ENCODE results near the gene MAGI1. TPM values are rescaled to one million over a fixed set of nuclear protein-coding genes. Genes with fewer than 3 reads are reported as not detected.
A peak's percentile ranks its signal among the peaks of the same experiment; 100 is the strongest.

The MAGI1 gene
- total RNA-seq (10 to 100 TPM; 32.7 to 38.3 (median 34.4) TPM), polyA plus RNA-seq (15.8 TPM)
- long read RNA-seq, donor 1, partial matches to known transcripts = 9 of 28 reads
- long read RNA-seq, donor 1, other reads (novel, unspliced or antisense) = 19 of 28 reads
- long read RNA-seq, donor 2, partial matches to known transcripts = 1 of 8 reads
- long read RNA-seq, donor 2, other reads (novel, unspliced or antisense) = 7 of 8 reads
- long read RNA-seq, donor 3, partial matches to known transcripts = 7 of 31 reads
- long read RNA-seq, donor 3, other reads (novel, unspliced or antisense) = 24 of 31 reads
- long read RNA-seq, donor 4, partial matches to known transcripts = 1 of 13 reads
- long read RNA-seq, donor 4, other reads (novel, unspliced or antisense) = 12 of 13 reads

DNA sequence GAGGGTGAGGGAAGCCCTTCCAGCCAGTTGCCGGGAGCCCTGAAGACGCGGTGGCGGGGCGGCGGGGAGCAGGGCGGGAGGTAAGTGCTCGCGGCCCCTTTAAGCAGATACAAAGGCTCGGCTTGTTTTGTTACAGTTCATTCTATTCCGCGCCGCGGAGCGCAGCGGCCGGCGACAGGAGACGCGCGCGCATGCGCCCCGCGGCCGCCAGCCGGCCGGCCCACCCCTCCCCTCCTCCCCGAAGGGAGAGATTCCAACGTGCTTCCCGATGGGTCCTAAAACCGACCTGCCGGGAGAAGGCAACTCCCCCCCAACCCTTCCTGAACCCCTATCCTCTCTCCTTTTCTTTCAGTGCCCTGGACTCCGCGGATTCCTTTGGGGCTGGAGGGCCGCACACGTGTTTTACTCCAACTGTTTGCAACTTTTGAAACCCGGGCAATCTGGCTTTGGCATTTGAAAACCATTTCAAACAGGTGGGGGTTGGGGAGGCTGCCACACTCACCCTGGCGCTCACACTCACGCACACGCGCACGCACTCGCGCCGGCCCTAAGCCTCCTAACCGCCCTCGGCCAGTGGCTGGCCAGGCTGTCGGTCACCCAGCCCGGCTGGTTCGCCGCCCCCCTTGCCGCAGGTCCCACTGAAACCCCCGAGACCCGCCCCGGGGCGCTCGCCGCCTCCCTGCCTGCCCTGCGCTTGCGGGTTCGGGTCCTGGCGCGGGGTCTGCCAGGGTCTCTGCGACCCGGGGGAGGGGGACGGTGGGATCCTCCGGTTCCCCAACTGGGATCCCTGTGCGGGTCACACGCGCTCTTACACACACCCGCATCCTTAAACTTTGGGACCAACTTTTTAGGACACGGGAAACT lies at the start of gene MAGI1:
Gene MAGI1, minus strand, starts transcription at position 193 of the 864 bp plus-strand sequence. CDS start 610 bp downstream, outside the sequence.
- Histone ChIP-seq H3K27me3 (ENCODE audit: control insufficient read depth, insufficient read depth) (no peaks in the 10 kb centered on the region), H3K4me1 (ENCODE audit: control insufficient read depth, insufficient read depth, low read length) (peaks cover 4% of the 10 kb centered on the region), H3K27ac (ENCODE audit: low read length) (peak within 1 kb of the TSS; percentile 92), H3K9me3 (ENCODE audit: control insufficient read depth, low read length) (no peaks in the 10 kb centered on the region), H3K4me3 (ENCODE audit: low read length) (peak within 1 kb of the TSS; percentile 79)
- peak; percentile 90 to 96 (median 95) for DNase-seq
- peak; percentile 93 to 94 for ATAC-seq
- under 1% methylated on average over 73 of the region's 73 CpGs for WGBS
- intact Hi-C loops (cut with DNase I) = loop anchor here in 3 of 4 donors (5.0 to 10.0 kb wide), 8 partner anchors 74 to 254 kb away; no protein-coding TSS in a partner anchor

DNA sequence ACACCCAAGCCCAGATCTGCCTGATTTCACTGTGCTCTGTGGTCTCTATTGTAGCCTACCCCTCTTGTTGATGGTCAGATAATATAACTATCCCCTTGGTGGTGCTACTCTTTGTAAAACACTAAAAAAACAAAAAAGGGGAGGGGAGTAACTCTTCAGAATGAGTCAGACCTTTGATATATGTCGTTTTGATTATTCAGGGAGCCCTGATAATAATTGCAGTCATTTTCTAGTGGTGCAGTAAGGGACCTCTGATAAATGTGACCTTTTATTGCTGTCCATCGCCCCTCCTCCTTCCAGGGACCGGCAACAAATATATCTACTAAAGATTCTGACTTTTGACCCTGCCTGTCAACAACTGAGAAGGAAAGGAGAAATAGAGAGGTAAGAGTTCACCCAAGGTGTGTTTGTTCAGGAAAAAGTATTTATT lies 45.1 kb upstream of the MAGI1 start:
- ATAC-seq (no peak), DNase-seq (no peak)
- Histone ChIP-seq H3K4me1 (ENCODE audit: control insufficient read depth, insufficient read depth, low read length) (peaks cover 4% of the 10 kb centered on the region), H3K27me3 (ENCODE audit: control insufficient read depth, insufficient read depth) (no peaks in the 10 kb centered on the region), H3K9me3 (ENCODE audit: control insufficient read depth, low read length) (no peaks in the 10 kb centered on the region), H3K27ac (ENCODE audit: low read length) (no peak overlapping the region), H3K4me3 (ENCODE audit: low read length) (no peak overlapping the region)
- intact Hi-C loops (cut with DNase I) = no loop called here
- WGBS = 47% methylated on average over 3 of the region's 3 CpGs

DNA sequence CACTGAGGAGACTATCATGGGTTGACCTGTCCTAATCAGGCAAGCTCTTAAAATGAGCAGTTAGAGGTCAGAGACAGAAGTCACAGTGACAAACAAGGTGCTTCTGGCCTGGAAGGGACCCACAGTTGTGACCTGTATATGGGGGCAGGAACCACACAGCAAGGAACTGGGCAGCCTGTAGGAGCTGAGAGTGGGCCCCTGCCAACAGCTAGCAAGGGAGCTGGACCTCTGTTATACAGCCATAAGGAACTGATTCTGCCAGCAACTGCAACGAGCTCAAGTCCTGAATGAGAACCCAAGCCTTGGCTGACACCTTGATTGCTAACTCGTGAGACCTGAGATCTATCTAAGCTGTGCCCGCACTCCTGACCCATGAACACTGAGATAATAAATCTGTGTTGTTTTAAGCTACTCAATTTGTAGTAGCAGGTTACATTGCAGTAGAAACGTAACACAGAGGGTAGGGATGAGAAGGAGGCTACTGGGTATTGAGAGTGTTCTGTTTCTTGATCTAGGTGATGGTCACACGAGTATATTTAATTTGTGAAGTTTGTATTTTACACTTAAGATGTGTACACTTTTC lies 44.5 kb upstream of the MAGI1 start:
- Histone ChIP-seq H3K4me3 (ENCODE audit: low read length) (no peak overlapping the region), H3K9me3 (ENCODE audit: control insufficient read depth, low read length) (no peaks in the 10 kb centered on the region), H3K27me3 (ENCODE audit: control insufficient read depth, insufficient read depth) (no peaks in the 10 kb centered on the region), H3K27ac (ENCODE audit: low read length) (no peak overlapping the region), H3K4me1 (ENCODE audit: control insufficient read depth, insufficient read depth, low read length) (peaks cover 4% of the 10 kb centered on the region)
- WGBS = 67% methylated on average over 5 of the region's 5 CpGs
- intact Hi-C loops (cut with DNase I) = no loop called here
- ATAC-seq = no peak
- DNase-seq = no peak

DNA sequence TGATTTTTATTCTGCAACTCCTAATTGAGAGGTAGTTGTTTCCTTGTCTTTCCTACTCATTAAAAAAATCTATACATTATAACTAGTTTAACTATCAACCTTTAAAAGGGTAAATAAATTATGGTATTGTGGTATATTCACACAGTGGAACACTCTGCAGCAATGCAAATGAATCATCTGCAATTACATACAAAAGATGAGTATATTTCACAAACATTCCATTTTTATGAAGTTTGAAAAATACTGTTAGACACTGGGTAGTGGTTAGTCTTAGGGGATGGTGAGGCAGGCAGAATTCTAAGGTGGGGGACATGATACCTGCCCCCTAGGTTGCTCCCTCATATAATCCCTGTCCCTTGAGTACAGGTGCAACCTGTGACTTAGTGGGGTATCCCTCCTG lies 44.0 kb upstream of the MAGI1 start:
- no peaks in the 10 kb centered on the region for H3K9me3 ChIP-seq (ENCODE audit: control insufficient read depth, low read length)
- no peak for DNase-seq
- H3K27me3 ChIP-seq (ENCODE audit: control insufficient read depth, insufficient read depth) = no peaks in the 10 kb centered on the region
- intact Hi-C loops (cut with DNase I) = no loop called here
- peaks cover 4% of the 10 kb centered on the region for H3K4me1 ChIP-seq (ENCODE audit: control insufficient read depth, insufficient read depth, low read length)
- H3K4me3 ChIP-seq (ENCODE audit: low read length) = no peak overlapping the region
- no peak for ATAC-seq
- no peak overlapping the region for H3K27ac ChIP-seq (ENCODE audit: low read length)

DNA sequence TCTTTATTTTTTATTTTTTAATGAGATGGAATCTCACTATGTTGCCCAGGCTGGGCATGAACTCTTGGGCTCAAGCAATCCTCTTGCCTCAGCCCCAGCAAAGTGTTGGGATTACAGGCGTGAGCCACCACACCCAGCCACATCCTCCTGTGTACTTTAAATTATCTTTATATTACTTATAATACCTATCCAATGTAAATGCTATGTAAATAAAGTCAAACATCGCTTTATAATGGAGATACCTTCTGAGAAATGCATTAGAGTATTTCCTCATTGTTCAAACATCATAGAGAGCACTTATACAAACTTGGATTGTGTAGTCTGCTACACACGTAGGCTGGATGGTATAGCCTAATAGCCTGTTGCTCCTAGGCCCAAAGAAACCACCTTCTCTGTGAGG lies 41.4 kb upstream of the MAGI1 start:
- intact Hi-C loops (cut with DNase I) = no loop called here
- H3K27me3 ChIP-seq (ENCODE audit: control insufficient read depth, insufficient read depth) = no peaks in the 10 kb centered on the region
- 97% methylated on average over 3 of the region's 3 CpGs for WGBS
- H3K9me3 ChIP-seq (ENCODE audit: control insufficient read depth, low read length) = no peaks in the 10 kb centered on the region
- H3K4me3 ChIP-seq (ENCODE audit: low read length) = no peak overlapping the region
- no peak for DNase-seq
- no peak for ATAC-seq
- H3K4me1 ChIP-seq (ENCODE audit: control insufficient read depth, insufficient read depth, low read length) = peaks cover 4% of the 10 kb centered on the region
- no peak overlapping the region for H3K27ac ChIP-seq (ENCODE audit: low read length)

DNA sequence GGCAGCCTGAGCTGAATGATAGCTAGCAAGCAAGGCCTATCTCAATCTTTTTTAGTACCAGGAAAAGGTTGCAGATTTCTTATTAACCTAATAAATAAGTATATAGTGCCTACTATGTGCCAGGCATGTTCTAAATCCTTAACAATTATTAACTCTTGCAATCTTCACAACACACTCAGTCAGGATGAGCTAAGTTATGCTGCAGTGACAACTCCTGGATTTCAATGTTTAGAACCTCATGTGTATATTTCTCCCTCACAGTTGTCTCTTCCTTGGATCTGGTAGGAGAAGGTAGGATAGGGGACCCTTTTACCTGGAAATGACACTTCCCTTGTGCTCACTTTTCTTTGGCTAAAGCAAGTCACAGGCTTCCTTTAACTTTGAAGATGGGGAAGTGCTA lies 39.3 kb upstream of the MAGI1 start:
- H3K4me3 ChIP-seq (ENCODE audit: low read length) = no peak overlapping the region
- DNase-seq = no peak
- no peaks in the 10 kb centered on the region for H3K27me3 ChIP-seq (ENCODE audit: control insufficient read depth, insufficient read depth)
- ATAC-seq = no peak
- H3K9me3 ChIP-seq (ENCODE audit: control insufficient read depth, low read length) = no peaks in the 10 kb centered on the region
- peaks cover under 1% of the 10 kb centered on the region for H3K4me1 ChIP-seq (ENCODE audit: control insufficient read depth, insufficient read depth, low read length)
- H3K27ac ChIP-seq (ENCODE audit: low read length) = no peak overlapping the region
- intact Hi-C loops (cut with DNase I) = no loop called here

DNA sequence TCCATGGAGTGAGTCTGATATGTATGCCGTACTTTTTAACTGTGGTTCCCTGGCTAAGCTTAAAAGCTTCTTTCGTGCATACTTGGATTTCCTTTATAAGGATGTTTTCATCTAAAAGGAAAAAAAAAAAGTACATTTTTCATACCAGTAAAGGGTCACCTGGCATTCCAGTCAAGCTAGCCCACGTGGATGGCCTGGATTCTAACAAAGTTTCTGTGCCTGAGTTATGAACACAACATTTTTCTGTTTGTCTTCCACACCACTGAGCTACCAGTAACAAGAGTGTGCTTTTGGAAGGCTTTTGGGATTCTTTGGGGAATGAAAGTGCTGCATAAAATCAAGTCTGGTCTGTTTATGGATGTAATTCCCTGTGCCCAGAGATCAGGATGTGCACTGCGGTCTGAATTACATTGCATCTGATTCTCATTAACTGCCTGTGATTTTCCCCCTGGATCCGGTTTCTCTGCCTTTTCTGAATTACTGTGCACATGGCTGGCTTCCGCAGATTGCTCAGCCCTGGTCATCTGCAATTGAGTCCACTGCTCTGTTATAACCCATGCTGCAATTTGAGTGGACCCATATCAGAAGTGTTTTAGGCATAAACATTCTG lies 38.2 kb upstream of the MAGI1 start:
- DNase-seq = no peak
- WGBS = 74% methylated on average over 6 of the region's 6 CpGs
- H3K4me3 ChIP-seq (ENCODE audit: low read length) = no peak overlapping the region
- no peaks in the 10 kb centered on the region for H3K9me3 ChIP-seq (ENCODE audit: control insufficient read depth, low read length)
- no peaks in the 10 kb centered on the region for H3K27me3 ChIP-seq (ENCODE audit: control insufficient read depth, insufficient read depth)
- H3K27ac ChIP-seq (ENCODE audit: low read length) = no peak overlapping the region
- H3K4me1 ChIP-seq (ENCODE audit: control insufficient read depth, insufficient read depth, low read length) = no peaks in the 10 kb centered on the region
- intact Hi-C loops (cut with DNase I) = no loop called here
- ATAC-seq = no peak

DNA sequence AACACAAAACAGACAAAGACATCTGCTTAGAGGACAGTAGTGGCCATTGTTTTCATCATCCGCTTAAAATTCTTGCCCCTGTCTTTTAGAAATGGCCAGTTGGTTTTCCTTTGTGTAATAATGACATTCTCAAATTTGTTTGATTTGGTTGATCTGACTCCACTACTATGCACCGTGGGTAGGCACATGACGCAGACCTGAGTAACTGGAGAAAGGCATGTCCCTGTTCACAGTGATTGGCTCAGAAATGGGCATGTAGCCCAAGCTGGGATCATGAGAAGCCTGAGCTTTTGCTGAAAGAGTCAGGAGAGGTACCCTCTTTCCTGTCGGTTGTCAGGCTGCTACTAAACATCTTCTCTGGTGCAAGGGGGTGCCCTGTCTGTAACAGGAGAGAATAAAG lies 36.6 kb upstream of the MAGI1 start:
- H3K9me3 ChIP-seq (ENCODE audit: control insufficient read depth, low read length) = no peaks in the 10 kb centered on the region
- 75% methylated on average over 4 of the region's 4 CpGs for WGBS
- no peaks in the 10 kb centered on the region for H3K27me3 ChIP-seq (ENCODE audit: control insufficient read depth, insufficient read depth)
- H3K27ac ChIP-seq (ENCODE audit: low read length) = no peak overlapping the region
- intact Hi-C loops (cut with DNase I) = no loop called here
- no peak overlapping the region for H3K4me3 ChIP-seq (ENCODE audit: low read length)
- H3K4me1 ChIP-seq (ENCODE audit: control insufficient read depth, insufficient read depth, low read length) = no peaks in the 10 kb centered on the region
- DNase-seq (no peak), ATAC-seq (no peak)

DNA sequence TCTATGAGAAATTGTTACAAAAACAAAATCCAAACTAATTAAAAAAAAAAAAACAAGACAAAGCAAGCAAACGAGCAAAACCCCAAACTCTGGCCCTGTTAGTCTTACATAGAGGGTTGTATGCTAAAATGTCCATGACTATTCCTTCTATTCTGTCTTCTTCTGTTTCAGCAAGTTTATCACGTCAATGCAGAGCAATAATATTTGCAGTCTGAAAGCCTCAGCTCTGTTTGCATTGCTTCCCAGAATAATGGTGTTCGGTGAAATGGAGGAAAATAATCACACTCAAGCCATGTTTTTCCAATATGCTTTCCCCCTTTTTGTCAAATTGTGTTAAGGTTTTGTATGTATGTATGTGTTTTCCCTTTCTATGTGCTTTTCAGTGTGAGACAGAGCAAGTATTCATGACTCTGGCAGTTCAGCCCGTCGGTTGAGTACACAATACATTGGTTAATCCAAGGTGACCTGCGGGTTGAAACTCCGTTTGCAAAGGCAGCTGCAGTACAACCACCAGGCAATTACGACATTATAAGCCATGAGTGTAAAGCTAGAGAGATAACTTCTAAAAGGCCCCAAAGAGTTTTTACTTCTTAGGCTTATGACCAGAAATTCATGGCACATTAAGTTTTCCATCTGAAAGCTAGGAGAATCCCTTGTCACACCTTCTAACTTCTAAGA lies 34.9 kb upstream of the MAGI1 start:
- Histone ChIP-seq H3K4me1 (ENCODE audit: control insufficient read depth, insufficient read depth, low read length) (no peaks in the 10 kb centered on the region), H3K27ac (ENCODE audit: low read length) (no peak overlapping the region), H3K27me3 (ENCODE audit: control insufficient read depth, insufficient read depth) (no peaks in the 10 kb centered on the region), H3K4me3 (ENCODE audit: low read length) (no peak overlapping the region), H3K9me3 (ENCODE audit: control insufficient read depth, low read length) (no peaks in the 10 kb centered on the region)
- intact Hi-C loops (cut with DNase I) = no loop called here
- ATAC-seq = no peak
- WGBS = 85% methylated on average over 8 of the region's 8 CpGs
- DNase-seq = no peak

DNA sequence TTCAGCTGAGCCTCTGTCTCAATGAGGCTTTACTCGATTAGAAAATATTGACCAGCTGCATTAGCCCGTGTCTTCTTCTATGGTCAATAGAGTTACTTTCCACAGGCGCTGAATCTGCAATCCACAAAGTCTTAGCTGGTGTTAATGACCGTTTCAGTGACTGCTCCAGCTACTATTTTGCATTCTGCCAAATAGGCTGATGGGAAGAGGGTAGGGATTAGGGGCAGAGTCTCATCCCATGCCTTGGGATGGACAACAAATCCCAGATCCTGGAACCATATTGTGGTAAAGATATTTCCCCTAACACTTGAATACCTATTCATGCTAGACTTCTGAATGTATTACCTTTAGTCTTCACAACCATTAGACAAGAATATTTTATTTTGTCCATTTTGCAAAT lies 29.5 kb upstream of the MAGI1 start:
- Histone ChIP-seq H3K9me3 (ENCODE audit: control insufficient read depth, low read length) (no peaks in the 10 kb centered on the region), H3K4me3 (ENCODE audit: low read length) (no peak overlapping the region), H3K4me1 (ENCODE audit: control insufficient read depth, insufficient read depth, low read length) (no peaks in the 10 kb centered on the region), H3K27me3 (ENCODE audit: control insufficient read depth, insufficient read depth) (no peaks in the 10 kb centered on the region), H3K27ac (ENCODE audit: low read length) (no peak overlapping the region)
- WGBS = 91% methylated on average over 4 of the region's 4 CpGs
- intact Hi-C loops (cut with DNase I) = no loop called here
- DNase-seq (no peak), ATAC-seq (no peak)

Data from right cardiac atrium (tissue), 5 donors.